GM18519 (cell line): ENCODE measurements around the gene AIDA.
A peak's percentile ranks its signal among the peaks of the same experiment; 100 is the strongest.
"Not testable (repeated sequence)": the region's sequence is repeated elsewhere in the genome, so short reads cannot be mapped to it uniquely, and the experiment has no call there.

Experiments
- ATAC-seq: cut with Tn5 transposase; IDR thresholded peaks from one replicate; pipeline ENCODE4 v1.9.1; 2021; ENCODE audit warnings: mild to moderate bottlenecking, moderate library complexity; ENCODE audit not compliant: unreplicated experiment, low FRiP score

The AIDA gene, protein sequence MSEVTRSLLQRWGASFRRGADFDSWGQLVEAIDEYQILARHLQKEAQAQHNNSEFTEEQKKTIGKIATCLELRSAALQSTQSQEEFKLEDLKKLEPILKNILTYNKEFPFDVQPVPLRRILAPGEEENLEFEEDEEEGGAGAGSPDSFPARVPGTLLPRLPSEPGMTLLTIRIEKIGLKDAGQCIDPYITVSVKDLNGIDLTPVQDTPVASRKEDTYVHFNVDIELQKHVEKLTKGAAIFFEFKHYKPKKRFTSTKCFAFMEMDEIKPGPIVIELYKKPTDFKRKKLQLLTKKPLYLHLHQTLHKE

DNA sequence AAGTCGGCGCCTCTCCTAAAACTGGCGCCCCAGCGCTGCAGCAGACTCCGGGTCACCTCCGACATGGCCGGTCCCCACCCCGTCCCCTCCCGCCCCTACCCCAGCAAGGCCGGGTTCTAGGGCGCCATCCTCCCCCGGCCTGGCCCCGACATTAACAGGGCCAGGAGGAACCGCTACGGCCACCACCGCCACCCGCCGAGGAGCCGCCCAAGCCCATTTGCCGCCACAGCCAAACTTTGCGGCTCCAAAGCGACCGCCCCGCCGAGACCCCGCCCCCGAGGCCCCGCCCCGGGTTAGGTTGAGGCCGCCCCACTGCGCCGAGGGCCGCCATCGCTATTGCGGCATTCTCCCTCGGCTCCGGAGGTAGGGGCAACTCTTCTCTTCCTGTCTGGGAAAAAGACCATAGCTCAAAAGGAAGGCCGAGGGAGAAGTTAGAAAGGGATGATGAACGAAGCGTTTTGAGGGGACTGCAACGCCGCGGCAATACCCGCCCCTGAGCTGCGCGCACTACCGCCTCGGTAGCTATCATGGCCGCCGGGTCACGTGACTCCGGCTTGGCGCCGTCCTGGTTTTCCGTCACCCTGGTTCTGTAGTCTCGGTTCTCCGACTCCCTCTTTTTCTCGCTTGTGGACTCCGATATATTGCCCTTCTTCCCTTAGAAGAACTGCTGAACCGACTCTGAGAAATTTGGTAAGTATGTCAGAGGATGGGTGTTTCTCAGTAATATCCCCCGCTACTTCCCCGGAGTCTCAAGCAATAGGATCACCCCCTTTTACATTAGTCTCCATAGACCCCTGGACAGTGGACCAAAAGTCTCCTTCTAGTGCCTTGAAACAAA is at the start of gene AIDA, which contains the start of gene BROX:
AIDA (minus strand) TSS at position 239 of the 838 bp plus-strand sequence; CDS start at position 65, 174 bp downstream.
BROX (plus strand) TSS at position 312 of the 838 bp plus-strand sequence. CDS start 3,136 bp downstream, outside the sequence.
- ATAC-seq, result peak; percentile 47

DNA sequence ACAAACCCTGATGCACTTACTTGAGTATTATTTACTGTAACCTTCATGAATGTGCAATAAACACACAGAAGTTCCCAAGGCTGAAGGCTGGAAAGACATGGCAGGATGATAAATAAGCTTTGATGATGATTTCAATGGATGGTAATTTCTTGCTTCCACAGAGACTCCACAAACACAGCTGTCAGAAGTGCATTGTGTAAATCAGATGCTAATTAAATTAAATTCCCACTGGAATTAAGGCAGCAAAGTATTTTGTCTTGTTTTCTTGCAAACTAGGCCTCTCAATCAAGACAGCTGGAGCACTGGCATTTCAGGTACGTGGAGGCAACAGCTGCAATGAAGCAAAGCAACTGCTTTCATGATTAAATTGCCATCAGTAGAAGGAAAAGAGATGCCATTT is 48.8 kb upstream of the AIDA start:
- ATAC-seq, result no peak

DNA sequence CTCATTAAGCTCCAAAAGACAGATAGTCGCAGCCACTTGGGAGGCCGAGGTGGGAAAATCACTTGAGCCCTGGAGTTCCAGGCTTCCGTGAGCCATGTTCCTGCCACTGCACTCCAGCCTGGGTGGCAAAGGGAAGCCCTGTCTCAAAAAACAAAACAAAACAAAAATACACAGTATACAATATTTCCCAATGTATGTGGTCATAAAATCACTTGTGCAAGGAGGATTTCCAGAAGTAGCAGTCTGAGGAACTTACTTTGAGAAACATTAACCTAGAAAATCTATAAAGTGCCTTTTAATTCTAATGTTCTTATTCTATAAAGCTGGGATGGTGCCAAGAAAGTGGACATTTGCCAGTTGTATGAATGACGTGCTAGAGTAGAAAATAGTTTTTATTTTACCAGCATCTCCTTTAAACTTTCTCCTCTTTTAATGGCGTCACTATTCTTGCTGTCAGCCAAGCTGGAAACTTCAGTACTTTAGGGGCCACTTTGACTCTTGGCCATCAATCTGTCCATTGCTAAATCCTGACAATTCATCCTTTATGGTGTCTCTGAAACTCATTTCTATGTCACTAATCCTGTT is 47.3 kb upstream of the AIDA start:
- ATAC-seq, result no peak

DNA sequence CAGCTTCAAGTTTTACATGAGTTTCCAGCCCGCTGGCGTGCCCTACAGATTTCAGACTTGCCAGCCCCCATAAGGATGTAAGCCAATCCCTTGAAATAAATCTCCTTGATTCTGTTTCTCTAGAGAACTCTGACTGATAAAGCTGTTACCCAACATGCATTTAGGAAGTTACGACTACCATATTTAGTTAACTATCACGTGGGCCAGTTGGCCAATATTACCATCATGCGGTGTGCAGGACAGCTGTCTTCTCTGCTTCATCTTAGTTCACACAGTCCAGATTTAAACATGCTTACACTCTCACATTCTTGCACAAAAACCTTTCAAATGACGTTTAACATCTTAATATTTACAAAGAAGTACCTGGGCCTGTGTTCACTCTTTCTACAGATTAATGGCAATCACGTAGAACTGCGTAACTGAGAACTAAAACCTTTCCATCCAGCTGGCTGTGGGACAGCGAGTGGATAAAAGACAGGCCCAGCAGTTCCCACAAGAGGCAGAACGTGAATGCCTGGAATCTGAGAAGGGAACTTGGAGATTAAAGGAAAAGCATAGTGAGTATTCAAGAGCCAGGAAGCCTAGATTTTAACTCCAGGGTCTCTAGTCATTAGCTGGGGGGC is 45.5 kb upstream of the AIDA start:
- ATAC-seq, result no peak

DNA sequence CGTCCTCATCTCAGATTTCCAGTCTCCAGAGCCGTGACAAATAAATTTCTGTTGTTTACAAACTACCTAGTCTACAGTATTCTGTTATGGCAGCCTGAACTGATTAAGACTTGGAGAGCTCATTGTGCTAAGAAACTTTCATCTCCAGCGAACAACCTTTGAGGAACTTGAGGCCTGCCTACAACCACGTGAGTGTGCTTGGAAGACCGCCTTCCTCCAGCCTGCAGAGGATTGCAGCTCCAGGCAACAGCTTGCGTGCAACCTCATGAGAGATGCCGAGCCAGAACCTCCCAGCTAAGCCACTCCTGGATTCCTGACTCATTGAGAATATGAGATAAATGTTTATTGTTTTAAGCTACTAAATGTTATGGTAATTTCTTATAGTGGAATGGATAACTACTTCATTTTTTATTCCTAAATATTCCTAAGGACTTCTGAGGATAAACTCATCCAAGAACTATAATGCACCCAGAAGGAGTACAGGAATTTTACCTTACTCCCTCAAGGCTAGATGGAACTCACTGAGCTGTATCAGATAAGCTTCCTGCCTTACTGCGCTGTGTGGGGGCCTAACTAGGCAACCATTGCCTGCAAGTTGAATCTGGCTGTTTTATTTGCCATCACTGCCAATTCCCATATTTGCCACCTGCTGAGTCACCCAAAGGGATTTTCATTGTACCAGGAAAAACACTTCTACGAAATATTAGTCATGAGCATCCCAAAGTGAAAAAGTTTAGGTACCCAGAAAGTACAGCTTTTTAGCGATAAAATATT is 42.3 kb upstream of the AIDA start:
- no peak for ATAC-seq

DNA sequence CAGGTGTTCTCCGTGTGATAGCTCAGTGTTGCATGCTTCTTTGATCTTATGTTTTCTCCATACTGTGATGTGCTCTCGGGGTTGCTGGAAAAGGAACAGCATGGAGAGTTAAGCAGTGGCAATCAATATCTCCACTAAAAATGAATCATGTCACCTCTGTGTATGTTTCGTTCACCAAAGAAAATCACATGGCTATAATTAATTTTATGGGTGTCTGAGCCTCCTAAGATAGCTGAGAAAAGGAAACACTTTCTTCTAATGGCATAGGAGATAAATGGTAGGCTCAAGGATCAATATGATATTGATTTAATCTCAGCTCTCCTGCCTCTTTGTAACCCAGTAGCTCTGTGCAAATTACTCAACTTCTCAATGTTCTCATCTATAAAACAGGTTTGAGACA is 39.0 kb upstream of the AIDA start:
- ATAC-seq, result peak; percentile 11

DNA sequence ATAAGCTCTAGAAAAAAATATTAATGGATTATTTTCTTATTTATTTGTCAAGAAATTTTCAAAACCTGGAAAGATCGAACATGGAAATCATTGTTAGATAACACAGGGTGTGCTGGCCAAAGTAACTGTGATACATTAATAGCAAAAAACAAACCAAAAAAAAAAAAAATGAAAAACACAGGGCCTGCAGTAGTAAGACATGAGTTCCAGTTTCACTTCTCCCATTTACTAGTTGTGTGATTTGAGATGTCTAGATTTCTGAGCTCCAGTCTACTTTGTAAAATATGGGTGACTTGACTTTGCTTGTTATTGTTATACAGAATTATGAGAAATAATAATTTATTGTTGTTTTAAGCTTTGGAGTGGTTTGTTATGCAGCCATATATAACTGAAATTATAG is 38.4 kb upstream of the AIDA start:
- ATAC-seq, result peak; percentile 74

DNA sequence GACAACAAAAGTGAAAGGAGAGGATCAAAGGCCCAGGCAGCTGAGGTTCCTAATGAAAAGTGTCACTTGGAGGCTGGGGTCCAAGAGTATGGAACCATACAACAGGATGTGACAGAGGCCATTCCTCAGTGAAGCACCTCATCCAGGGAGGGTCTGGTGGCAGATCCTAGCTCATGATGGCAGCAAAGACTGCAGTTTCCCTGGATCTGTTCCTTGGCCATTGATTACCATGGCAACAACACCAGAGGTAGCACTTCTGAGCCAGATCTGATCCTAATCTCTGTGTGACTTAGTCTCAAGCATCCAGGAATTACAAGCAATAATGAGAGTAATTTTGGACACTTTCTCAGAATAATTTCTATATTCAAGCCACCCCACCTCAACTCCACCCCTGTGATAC is 37.6 kb upstream of the AIDA start:
- ATAC-seq, result no peak

DNA sequence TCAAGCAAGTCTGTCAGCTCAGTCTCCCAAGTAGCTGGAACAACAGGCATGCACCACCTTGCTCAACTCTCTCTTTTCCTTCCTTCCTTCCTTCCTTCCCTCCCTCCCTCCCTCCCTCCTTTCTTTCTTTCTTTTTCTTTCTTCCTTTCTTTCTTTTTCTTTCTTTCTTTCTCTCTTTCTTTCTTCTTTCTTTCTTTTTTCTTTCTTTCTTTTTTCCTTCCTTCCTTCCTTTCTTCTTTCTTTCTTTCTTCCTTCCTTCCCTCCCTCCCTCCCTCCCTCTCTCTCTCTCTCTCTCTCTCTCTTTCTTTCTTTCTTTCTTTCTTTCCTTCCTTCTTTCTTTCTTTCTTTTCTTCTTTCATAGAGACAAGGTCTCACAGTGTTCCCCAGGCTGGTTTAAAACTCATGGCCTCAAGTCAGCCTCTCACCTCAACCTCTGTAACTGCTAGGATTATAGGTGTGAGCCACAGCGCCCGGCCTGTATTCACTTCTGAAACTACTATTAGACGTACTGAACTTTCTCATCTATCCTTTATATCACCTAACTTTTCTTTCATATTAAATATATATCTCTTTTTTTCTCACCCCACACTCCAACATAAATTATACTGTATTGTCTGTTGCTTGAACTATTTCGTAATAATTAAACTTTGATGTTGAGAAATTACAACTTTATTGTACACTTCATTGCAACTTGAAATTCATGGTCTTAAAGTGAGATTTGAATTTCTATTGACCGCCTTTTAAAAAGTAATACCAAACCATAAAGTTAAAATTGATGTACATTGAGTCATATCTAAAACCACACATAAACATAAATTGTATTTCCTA is 29.6 kb upstream of the AIDA start:
- not testable (repeated sequence) for ATAC-seq

DNA sequence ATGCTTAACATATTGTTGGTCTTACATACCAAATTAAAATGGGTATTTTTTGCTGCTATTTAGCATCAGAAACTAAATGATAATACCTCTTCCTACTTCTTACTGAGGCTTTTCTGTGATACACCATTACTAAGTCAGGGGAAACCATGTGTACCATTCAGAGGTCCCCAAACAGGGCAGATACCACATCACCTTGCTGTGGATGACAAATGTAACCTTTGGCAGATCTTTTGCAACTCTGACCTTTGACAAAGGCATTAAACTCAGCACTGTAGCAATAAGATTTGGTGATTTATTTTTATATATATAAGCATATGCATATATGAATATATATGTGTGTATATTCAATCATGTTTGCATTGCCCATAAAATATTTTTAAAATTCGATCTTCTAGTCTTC is 27.6 kb upstream of the AIDA start:
- no peak for ATAC-seq

DNA sequence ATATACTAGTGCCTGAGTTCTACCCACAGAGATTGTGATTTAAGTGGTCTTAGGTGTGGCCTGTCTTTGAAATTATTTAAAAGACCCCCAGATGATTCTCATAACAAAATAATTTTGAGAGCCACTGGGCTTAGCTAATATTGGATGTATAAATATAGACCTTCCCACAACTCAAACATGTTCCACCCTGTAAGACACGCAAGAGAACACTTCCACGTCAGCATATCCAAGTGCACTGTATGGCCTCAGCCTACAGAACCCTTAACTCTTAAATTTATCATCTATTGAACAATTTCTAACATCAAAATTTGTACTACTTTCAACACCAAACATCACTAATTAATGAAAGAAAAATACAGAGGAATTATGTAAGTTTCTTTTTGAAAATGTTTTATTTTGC is 27.2 kb upstream of the AIDA start:
- no peak for ATAC-seq

DNA sequence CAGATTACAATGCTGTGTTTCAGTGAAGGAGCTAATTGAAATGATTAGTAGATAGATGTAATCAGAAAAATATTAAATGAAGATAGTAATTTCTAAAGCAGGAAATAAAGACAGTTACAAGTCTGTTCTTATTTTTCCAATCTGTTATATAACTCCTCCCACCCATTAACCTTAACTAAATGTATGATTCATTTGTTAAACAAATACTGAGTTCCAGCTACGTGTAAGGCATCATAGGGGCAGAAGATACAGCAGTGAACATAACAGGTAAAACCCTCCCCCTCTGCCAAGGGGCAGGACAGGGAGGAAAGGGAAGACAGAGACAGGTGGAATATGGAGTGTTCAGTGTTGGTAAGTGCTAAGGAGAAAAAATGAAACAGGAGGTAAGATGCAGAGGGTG is 24.7 kb upstream of the AIDA start, which contains the start of gene FAM177B:
FAM177B (plus strand) TSS at position 231 of the 400 bp plus-strand sequence. CDS start 9,344 bp downstream, outside the sequence.
- no peak for ATAC-seq

DNA sequence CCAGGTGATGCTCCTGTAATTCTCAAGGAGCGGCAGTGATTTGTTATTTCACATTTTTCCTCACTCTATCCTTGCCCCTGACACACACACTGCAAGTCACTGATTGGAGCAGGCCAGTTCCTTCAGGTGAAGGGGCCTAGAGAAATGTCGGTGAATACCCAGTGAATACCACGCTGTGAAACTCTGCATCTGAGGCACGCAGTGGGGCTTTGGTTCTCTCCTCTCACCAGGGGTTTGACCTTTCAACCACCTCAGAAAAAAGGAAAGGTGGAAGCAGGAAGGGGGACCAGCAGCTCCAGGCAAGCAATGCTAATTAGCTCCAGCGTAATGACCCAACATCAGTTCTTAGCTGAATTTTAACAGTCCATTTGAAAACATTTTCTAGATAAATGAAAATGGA is 24.2 kb upstream of the AIDA start:
- no peak for ATAC-seq

DNA sequence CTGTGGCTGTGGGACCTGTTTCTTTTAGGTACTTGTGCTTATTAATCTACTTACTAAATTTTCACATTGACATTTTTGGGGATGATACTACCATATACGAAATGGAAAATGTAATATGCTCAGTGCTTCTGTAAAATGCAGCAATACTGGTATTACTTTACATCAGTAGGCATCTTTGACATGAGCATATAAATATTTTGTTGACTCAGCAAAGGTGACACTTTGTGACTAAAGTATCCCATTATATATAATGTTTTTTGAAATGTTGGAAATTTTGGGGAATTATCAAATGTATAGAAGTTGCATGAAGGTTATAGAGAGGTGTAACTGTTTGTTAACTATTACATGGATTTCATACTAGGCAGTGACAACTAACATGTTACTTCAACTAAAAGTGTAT is 22.4 kb upstream of the AIDA start:
- no peak for ATAC-seq

DNA sequence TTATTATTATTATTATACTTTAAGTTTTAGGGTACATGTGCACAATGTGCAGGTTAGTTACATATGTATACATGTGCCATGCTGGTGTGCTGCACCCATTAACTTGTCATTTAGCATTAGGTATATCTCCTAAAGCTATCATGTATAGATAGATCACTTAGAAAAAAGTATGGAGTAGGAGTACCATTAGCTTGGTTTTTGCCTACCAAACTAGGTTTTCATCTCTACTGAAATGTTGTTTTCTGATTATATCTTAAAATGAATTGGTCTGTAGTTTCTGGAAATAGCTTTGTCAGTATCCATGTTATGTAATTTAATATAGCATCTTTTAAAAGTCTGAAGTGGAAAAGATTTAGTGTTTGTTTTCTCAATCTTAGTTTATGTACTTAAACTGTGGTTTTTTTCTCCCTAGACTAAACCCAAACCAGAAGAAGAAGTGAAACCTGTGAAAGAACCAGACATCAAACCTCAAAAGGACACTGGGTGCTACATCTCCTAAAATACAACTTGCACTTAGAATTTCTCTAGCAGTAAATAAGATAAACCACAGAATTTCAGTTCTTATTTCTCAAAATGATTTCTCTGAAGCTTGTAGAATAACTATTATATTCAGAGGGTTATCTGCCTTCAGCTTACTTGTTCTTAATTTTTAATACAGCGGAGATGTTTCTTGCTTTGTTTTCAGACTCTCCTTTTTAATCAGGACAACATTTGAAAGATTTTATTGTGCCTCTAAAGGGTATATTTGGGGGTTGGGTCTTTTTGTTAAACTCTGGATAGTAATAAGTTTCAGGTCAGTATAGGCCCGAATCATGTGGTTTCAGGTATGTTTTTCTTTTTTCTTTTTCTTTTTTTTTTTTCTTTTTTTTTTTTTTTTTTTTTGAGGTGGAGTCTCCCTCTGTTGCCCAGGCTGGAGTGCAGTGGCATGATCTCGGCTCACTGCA is 20.2 kb upstream of the AIDA start:
- peak; percentile 96 for ATAC-seq

DNA sequence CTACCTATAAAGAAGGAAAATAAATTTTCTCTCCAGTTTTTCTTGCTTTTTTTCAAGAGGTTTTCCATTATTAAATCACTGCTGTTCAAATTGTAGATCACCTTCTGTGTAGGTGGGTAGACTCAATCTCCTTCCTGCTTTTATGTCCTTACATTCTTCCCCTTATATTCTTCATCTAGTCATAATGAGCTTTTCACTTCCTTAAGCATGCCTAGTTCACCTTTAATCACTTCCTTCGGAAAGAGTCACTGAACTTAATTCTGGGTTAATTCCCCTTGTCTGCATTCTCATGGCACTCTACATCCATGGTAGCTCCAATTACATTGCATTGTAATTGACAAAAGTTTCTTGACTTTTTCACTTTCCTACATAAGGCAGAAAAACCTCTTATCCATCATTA is 18.6 kb upstream of the AIDA start:
- ATAC-seq, result no peak

DNA sequence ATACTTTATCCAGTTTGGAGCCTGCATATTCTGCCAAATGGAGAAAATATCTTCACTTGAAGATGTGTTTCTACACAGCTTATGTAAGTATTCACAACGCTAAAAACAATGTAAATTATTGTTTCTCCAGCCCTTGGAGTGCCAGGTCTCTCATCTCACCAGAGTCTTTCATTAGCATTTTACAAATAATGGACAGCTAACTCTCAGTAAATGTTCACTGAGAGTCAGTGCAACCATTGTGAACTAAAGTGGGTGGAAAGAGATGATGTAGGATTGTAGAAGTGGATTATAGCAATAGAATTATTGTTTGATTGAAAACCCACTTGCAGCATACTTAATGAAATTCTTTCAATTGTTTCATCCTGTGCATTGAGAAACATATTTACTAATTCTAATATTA is 16.5 kb upstream of the AIDA start:
- no peak for ATAC-seq

DNA sequence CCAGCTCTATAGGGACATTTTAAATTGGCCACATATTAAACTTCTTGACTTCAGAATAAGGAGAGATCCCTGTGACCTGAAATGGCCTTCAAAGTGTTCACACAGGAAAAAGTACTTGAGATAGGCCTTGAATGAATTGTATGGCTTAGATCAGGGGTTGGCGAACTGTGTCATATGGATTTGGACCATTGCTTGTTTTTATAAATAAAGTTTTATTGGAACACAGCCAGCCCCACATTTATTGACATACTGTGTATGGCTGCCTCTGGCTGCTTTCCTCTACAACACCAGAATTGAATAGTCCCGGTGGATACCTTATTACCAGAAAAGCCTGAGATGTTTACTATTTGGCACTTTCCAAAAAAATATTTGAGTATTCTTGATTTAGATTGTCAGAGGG is 4.1 kb upstream of the AIDA start:
- ATAC-seq, result no peak
